ENCODE data around the gene KNCN.

GRCh38 chr1:46581681-46582455 is 30.4 kb upstream of the KNCN start:
- TF ChIP-seq, protein P1, sequence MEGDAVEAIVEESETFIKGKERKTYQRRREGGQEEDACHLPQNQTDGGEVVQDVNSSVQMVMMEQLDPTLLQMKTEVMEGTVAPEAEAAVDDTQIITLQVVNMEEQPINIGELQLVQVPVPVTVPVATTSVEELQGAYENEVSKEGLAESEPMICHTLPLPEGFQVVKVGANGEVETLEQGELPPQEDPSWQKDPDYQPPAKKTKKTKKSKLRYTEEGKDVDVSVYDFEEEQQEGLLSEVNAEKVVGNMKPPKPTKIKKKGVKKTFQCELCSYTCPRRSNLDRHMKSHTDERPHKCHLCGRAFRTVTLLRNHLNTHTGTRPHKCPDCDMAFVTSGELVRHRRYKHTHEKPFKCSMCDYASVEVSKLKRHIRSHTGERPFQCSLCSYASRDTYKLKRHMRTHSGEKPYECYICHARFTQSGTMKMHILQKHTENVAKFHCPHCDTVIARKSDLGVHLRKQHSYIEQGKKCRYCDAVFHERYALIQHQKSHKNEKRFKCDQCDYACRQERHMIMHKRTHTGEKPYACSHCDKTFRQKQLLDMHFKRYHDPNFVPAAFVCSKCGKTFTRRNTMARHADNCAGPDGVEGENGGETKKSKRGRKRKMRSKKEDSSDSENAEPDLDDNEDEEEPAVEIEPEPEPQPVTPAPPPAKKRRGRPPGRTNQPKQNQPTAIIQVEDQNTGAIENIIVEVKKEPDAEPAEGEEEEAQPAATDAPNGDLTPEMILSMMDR (IDR thresholded peaks at IDR 0.05; ENCODE audit: insufficient read depth, low read depth, low read length) = no peak
- no peak for TF ChIP-seq EZH2 (IDR thresholded peaks at IDR 0.05; ENCODE audit: insufficient read depth, low read length)

All from astrocyte (in vitro differentiated cells and primary cell).